Measurements from ENCODE around the gene NDUFAF2.
"Not testable (repeated sequence)": the region's sequence is repeated elsewhere in the genome, so short reads cannot be mapped to it uniquely, and the experiment has no call there.

NDUFAF2 gene

DNA sequence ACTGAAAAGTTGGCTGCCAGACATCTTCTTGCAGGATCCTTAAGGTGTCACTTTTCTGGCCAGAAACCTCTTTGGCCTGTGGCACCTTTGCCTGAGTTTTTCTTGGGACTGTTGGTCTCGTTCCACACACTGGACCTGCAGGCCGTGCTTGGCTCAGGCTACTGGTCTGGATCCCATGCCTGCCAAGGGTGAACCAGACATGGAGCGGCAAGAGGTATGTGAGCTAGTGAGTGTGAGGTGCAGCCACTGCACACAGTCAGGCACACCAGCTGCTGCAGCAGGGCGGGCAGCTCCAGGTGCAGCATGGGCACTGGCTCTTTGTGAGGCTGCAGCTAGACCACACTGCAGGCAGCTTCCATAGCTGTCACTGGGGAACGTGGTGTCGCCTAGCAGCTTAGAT lies 47.9 kb downstream of the NDUFAF2 start:
- in situ Hi-C loops (cut with HindIII; ENCODE audit: low sequenced_read_pairs), result no loop called here

DNA sequence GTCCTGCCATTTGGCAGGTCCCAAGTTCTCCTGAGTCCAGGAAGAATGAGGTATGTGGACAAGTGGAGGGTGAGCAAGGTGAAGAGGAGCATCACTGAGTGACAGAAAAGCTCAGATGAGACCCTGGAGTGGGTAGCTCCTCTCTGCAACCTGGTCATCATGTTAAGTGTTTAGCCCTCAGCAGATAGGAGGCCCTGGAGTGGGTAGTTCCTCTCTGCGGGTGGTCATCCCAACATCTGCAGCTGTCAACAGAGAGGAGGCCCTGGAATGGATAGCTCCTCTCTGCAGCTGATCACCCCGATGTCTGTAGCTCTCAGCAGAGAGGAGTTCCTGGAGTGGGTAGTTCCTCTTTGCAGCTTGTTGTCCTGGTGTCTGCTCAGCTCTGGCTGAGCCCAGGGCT lies 48.4 kb downstream of the NDUFAF2 start:
- in situ Hi-C loops (cut with HindIII; ENCODE audit: low sequenced_read_pairs), result no loop called here

DNA sequence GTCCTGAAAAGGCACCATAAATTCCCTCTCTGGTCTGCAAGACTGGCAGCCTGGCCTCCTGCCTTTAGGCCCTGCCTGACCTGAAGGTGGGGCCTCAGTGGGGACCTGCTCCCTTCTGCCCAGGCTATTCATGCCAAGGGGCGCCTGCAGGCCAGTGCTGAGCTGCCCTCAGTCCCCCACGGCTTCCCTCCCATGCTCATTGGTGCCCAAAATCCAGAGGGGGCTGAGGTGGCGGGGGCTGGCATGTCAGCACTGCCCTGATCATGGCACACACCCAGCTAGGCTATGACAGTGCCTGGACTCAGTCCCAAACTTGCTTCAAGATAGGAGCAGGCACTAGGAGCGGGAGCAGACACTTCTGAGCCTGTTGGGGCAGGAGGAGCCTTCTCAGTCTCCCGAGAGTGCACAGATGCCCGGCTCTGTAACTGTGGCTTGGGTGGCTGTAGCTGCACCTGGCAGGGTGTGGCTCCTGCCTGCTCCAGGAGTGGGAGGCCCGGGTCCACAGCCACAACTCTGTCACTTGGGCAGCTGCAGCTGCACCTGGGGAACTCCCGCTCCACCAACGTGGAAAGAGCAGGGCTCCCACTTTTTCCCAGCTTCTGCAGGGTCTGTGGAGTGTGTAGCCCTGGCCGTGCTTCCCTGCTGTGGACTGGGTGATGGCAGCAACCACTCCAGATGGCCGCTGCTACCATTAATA lies 49.0 kb downstream of the NDUFAF2 start:
- in situ Hi-C loops (cut with HindIII; ENCODE audit: low sequenced_read_pairs), result no loop called here

DNA sequence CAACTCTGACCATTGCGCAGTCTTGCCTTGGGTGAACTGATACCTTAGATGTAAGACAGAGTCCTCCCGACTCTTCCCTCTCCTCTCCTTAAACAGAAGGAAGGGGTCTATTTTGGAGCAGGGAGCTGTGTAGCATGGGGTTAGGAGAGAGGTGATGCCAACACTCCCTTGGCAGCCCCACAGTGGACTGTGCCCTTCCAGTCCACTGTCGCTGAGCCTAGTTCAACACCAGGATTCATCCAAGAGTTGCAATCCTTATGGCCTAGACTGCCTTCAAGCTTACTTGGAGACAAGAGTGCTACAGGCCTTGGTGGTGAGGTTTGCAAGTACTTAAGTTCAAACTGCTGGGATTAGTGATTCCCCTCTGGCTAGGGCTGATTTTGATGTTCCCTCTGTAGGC lies 51.4 kb downstream of the NDUFAF2 start:
- in situ Hi-C loops (cut with HindIII; ENCODE audit: low sequenced_read_pairs), result no loop called here

DNA sequence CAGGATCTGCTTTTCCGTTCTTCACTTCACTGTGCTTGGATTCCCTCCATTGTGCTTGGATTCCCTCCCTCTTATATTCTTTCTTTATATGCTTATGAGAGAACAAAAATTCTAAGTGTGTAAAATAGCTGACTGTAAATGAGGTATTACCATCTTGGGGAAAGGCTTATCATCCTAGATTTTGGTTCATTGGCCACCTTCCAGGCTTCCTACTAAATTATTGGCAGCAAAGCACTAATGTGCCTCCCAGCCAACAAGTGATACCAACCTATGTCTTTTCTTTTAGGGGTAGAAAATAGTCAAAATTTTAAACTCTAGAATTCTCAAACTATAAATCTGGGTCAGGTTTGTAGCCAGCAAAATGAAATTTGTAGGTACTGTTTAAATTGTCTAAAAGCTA lies 52.7 kb downstream of the NDUFAF2 start:
- in situ Hi-C loops (cut with HindIII; ENCODE audit: low sequenced_read_pairs), result no loop called here

DNA sequence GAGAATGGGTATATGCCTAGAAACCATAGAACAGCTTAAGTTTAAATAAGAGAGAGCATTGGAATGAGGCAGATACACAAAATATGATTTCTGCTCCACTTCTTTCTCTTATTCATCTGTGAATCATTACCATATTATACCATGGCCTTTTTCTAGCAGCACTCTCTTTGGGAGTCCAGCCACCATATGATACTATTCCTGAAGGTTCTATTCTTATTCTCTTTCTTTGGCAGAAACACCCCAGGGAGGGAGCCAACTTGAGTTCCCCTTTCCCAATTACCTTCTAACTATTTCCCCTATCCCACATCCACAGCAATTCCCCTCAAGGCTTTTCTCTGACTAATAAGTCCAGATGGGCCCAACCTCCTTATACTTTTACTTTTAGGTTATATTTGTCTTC lies 55.9 kb downstream of the NDUFAF2 start:
- in situ Hi-C loops (cut with HindIII; ENCODE audit: low sequenced_read_pairs), result no loop called here

DNA sequence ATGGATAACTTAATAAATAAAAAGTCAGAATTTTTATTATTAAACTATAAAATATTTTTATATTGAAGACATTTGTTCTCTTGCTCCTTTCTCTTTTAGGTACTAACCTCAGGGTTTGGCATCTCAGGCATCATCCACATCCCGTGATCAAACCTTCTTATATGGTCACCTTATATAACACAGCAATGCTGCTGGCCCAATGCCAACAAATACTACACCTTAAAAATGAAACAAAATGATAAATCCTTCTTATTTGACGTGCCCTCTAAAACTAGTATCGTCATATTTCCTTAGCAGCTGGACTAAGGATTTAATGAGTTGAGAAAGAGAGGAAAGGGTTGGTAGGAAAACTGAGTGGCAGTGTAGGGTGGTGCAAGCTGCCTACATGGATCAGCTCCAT lies 56.6 kb downstream of the NDUFAF2 start:
- in situ Hi-C loops (cut with HindIII; ENCODE audit: low sequenced_read_pairs), result no loop called here

DNA sequence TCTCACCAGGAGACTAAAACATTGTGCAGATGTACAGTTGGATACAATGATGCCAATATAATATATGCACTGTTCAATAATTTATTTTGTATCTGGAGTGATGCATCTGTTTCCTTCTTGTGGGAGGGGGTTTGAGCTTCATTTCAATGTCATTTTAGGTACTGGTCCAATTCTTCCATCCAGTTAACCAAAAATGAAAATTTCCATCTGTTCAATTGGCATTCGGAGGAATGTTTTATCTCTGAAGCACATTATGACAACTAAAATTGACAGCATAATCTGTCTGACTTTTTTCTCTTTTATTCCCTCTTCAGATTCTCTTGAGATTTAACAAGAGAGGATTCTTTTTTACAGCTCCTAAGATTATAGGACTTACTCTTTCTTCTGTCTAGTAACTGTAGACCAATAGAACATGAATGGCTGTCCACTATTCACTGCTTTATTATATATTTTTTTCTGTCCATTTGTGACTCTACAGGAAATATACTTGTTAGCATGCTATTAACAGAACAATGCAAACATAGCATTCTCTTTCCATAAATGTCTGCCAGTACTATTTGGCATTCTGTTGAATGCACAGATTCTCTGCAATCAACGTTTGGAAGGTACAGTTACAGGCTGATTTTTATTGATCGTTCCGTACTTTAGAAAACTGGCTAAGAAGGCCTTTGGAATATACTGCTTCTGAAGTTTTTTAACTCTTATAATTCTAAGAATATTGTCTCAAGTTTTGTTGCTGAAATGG lies 57.8 kb downstream of the NDUFAF2 start:
- in situ Hi-C loops (cut with HindIII; ENCODE audit: low sequenced_read_pairs), result no loop called here

DNA sequence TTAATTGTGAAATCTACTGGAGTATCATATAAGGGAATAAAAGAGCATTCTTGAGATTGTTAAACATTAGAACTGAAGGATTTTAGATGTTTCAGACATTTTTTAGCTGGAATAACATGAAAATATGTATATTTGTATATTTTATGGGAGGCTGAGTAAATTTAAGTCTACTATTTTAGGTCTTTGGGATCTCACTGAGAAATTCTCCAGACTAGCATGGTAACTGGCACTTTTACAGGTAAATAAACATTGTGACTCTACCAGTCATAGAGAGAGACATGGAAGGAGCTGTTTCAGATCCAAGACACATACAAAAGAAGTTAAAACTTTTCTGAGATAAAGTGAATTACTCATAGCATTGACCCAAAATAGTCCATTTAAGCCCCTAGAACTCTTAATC lies 59.4 kb downstream of the NDUFAF2 start:
- in situ Hi-C loops (cut with HindIII; ENCODE audit: low sequenced_read_pairs), result no loop called here

DNA sequence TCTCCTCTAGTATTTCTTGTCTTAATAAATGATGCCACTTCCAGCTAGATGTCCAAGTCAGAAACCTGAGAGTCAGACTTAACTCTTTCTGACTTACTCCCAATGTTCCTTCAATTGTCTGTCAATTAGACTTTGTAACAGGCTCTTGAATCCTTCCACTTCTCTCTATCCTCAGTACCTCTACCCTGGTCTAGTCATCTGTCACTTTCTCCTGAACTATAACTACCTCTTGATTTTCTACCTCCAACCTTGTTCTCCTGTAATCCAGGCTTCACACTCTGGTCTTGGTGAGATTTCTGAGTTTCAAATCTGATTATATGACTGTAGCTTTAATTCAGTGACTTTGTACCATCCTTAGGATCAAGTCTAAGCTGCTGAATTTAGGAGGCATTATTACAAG lies 64.9 kb downstream of the NDUFAF2 start:
- in situ Hi-C loops (cut with HindIII; ENCODE audit: low sequenced_read_pairs), result no loop called here

DNA sequence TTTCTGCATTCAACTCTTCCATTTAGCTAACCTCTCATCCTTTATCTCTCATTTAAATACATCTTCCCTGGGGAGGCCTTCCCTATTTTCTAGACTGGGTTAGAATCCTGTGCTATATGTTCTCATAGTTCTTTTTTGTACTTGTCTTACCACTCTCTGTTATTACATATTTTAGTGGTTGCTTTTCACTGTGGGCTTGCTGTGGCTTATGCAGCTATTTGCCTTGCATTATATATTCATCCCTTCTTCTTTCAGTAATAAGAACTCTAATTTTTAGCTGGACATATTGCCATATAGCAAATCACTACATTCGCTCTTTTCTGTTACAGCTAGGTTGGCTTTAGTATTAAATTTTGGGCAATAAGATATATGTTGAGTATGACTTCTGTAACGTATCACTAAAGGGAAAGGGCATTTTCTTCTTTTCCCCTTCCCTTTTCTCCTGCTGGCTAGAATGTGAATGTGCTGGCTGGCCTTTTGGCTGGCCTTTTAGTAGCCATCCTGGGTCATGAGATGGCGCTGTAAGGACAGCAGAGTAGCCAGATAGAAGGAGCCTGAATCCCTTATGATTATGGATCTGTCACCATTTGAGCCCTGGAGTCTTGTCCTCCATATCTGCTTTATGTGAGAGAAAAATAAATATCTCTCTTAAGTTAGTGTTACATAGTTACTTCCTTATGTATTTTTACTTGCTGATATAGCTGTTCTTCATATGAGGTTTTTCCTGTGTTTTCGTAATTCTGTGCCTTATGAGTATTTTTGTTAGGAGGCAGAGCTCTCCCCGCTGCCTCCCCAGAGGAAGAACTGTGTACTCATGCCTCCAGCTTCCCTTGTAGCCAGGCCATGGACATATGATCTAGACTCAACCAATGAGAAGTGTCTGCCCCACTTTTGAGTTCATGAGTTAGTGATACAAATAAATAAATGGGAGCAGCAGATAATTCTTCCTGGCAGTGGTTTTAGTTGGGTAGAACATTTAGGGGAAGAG lies 65.8 kb downstream of the NDUFAF2 start:
- in situ Hi-C loops (cut with HindIII; ENCODE audit: low sequenced_read_pairs), result no loop called here

DNA sequence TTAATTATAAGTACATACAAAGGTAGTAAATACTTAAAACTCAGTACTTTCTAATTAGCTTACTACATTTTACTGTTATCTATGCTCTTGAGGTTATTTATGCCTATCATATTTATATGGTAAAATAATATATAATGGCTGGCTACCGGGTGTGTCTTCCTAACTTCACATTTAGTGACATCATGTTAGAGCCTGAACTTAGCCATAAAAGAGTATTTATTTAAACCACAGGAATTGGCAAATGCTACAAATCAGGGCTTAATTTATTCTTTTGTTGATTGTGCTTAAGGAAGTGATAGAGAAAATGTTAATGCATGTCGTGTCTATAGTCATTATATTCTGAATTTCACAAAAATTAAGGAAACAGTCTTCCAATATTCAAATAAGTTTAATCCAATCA lies 73.1 kb downstream of the NDUFAF2 start:
- in situ Hi-C loops (cut with HindIII; ENCODE audit: low sequenced_read_pairs), result no loop called here

DNA sequence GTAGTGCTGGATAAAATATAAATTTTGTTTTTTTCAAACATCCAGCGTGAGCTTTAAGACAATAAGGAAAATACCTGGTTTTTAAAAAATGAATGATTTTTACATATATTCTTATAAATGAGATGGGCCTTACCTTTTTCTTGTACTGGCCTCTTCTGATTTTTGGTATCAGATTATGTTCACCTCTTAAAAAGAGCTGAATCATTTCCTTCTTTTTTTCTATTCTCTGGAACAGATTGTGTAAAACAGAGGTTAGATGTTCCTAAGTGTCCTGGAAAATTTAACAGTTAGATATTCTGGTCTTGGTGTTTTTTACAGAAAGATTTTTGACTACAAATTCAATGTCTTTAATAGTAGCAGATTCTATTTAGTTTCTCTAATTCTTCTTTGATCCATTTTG lies 74.6 kb downstream of the NDUFAF2 start:
- in situ Hi-C loops (cut with HindIII; ENCODE audit: low sequenced_read_pairs), result no loop called here

DNA sequence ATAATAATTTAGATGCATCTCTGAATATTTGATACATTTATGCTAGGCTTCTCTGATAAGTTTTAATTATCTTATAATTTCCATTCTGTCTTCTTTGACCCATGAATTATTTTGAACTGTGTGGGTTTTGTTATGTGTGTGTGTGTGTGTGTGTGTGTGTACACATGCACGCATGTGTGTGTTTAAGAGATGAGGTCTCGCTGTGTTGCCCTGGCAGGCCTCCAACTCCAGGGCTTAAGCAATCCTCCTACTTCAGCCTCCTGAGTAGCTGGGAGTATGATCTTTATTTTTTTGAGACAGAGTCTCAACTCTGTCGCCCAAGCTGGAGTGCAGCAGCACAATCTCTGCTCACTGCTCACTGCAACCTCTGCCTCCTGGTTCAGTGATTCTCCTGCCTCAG lies 75.4 kb downstream of the NDUFAF2 start:
- in situ Hi-C loops (cut with HindIII; ENCODE audit: low sequenced_read_pairs), result no loop called here

DNA sequence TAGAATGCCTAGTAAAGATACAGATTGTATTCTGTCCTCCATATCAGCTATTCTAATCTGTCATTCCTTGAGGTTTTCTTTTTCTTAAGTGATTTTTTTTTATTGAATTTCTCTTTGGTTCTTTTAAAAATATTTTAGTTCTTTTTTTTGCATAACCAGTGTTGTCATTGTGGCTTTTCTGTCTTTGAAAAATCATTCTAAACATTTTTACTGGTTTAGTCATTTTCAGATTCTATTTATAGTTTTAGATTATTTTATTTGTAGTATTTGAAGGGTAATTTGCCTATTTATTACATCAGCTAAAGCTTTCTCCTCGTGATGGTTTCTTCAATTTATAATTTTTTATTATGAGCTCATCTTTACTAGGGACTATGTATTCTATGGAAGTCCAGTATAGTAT lies 78.1 kb downstream of the NDUFAF2 start:
- in situ Hi-C loops (cut with HindIII; ENCODE audit: low sequenced_read_pairs), result no loop called here

DNA sequence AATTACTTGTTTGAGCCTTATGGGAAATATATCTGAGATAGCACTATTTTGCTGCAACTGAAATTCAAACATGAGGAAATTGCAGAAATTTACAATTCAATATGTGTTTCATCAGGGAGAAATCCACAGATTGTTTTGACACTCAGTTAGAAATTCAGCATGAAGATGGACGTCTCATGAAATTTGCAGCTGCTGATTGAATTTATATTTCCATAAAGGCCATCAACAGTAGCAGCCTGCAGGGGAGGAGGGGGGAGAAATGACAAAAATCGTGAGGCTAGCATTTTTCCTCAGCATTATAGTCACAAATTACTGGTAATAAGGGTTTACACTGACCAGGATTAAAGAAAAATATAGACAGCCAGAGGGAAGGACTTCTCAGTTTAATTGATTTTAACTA lies 81.0 kb downstream of the NDUFAF2 start:
- in situ Hi-C loops (cut with HindIII; ENCODE audit: low sequenced_read_pairs), result no loop called here

DNA sequence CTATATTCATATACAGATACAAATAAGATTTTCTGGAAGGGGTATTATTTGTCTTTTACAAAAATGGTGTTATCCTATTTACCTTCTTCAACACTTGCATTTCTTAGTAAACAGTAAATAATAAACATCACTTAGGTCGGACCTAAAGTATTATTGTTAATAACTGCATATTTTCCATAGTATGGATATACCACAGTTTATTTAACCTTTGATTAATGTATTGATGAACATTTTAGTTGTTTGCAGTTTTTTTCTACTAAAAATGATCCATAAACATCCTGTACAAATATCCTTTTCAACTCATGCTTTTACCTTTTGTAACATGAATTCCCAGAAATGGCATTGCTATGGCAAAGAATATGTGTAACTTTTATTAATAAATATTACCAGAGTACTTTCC lies 83.4 kb downstream of the NDUFAF2 start:
- in situ Hi-C loops (cut with HindIII; ENCODE audit: low sequenced_read_pairs), result no loop called here

DNA sequence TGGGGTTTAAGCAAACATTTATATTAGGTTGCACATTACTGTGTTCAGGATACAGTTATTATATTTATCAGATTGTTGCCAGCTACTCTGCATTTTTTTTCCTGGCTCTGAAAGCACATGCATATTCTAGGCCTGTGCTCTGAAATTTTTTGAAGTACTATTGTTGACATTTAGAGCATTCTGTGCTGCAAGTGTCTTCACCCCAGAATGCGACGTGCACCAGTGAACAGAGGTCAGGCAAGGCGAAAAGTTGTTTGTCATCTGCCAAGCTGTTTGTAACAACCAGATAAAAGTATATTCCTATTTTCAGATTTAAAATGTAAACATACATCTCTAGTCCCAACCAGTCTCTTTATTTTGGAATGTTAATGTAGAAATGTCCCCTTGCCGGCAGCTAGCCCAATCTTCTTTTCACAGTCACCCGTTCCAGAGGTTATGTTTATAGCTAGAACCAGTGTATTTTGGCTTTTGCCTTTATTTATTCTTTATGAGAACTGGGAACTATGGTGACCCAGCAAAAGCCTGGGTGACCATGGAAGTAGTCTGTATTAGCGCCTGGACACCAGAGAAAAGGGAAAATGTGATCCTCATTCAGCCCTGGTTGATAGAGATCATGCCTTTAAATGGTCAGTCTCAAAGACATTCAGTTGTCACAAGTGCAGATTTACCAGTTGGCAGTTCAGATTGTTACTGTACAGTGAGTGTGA lies 84.6 kb downstream of the NDUFAF2 start:
- in situ Hi-C loops (cut with HindIII; ENCODE audit: low sequenced_read_pairs), result no loop called here

DNA sequence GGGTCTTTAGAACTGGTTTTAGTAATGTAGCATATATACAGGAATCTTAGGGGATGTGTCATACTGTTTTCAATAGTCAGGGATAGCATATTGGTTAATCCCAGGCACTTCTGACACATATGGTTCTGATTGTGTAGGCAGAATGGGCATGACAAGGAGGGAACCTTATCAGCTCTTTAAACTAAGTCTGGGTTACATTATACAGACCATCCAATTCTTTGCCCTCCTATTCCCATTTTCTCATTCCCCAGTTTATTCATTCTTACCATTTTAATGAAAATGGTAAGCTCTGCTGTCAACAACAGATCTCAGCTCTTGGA lies 85.1 kb downstream of the NDUFAF2 start:
- in situ Hi-C loops (cut with HindIII; ENCODE audit: low sequenced_read_pairs), result no loop called here

DNA sequence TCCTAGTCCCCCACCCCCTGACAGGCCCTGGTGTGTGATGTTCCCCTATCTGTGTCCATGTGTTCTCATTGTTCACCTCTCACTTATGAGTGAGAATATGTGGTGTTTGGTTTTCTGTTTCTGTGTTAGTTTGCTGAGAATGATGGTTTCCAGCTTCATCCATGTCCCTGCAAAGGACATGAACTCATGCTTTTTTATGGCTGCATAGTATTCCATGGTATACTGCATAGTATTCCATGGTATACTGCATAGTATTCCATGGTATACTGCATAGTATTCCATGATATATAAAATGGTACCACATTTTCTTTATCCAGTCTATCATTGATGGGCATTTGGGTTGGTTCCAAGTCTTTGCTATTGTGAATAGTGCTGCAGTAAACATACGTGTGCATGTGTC lies 86.3 kb downstream of the NDUFAF2 start:
- in situ Hi-C loops (cut with HindIII; ENCODE audit: low sequenced_read_pairs), result not testable (repeated sequence)

DNA sequence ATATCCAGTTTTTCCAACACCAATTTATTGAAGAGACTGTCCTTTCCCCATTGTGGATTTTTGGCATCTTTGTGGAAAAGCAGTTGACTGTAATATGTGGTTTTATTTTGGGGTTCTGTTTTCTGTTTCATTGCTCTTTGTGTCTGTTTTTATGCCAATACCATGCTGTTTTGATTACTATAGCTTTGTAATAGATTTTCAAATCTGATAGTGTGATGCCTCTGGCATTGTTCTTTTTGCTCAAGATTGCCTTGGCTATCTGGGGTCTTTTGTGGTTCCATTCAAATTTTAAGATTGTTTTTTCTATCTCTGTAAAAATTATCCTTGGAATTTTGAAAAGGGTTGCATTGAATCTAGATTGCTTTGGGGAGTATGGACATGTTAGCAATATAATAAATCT lies 99.5 kb downstream of the NDUFAF2 start:
- in situ Hi-C loops (cut with HindIII; ENCODE audit: low sequenced_read_pairs), result no loop called here
